Trophoblast cell (in vitro differentiated cells and primary cell): Measurements from ENCODE around the gene MED14.
A peak's percentile ranks its signal among the peaks of the same experiment; 100 is the strongest.

Source experiments
- DNase-seq, 2 donors: peaks; one replicate each; pipeline ENCODE4 v3.0.0-alpha.2; 2016
- H2AFZ ChIP-seq: 2 replicates; pipeline ENCODE4 v1.6.1; 2013; ENCODE audit warnings: low read length, moderate library complexity, mild to moderate bottlenecking; ENCODE audit not compliant: insufficient read depth, poor library complexity
- H2AK5ac ChIP-seq: 2 replicates; pipeline ENCODE4 v1.6.1; 2013; ENCODE audit warnings: mild to moderate bottlenecking, low read length
- H2BK120ac ChIP-seq: 2 replicates; pipeline ENCODE4 v1.6.1; 2013; ENCODE audit warnings: low read length, mild to moderate bottlenecking, moderate library complexity; ENCODE audit not compliant: insufficient read depth, poor library complexity
- H2BK12ac ChIP-seq: 2 replicates; pipeline ENCODE4 v1.6.1; 2013; ENCODE audit warnings: mild to moderate bottlenecking, low read length, moderate library complexity
- H2BK5ac ChIP-seq: 2 replicates; pipeline ENCODE4 v1.6.1; 2013; ENCODE audit warnings: low read length, low read depth, moderate library complexity, mild to moderate bottlenecking; ENCODE audit not compliant: poor library complexity
- H3K14ac ChIP-seq: 2 replicates; pipeline ENCODE4 v1.6.1; 2013; ENCODE audit warnings: mild to moderate bottlenecking, low read length
- H3K18ac ChIP-seq: 2 replicates; pipeline ENCODE4 v1.6.1; 2013; ENCODE audit warnings: mild to moderate bottlenecking, low read length
- H3K23ac ChIP-seq: 2 replicates; pipeline ENCODE4 v1.6.1; 2013; ENCODE audit warnings: low read length
- H3K27ac ChIP-seq: 2 replicates; pipeline ENCODE4 v1.5.1; 2013; ENCODE audit warnings: low read depth, mild to moderate bottlenecking, inconsistent platforms, low read length, moderate library complexity
- H3K27me3 ChIP-seq: 2 replicates; pipeline ENCODE4 v1.6.1; 2013; ENCODE audit warnings: inconsistent platforms, mild to moderate bottlenecking, low read length, moderate library complexity; ENCODE audit not compliant: insufficient read depth
- H3K36me3 ChIP-seq, 2 experiments: 1 replicate in 1 of 2; 2 replicates in 1 of 2; pipeline ENCODE4 v1.6.1; 2013; ENCODE audit warnings: low read length in 2 of 2, mild to moderate bottlenecking in 2 of 2, moderate library complexity in 1 of 2; ENCODE audit not compliant: insufficient read depth in 2 of 2, control insufficient read depth in 1 of 2
- H3K4ac ChIP-seq: 2 replicates; pipeline ENCODE4 v1.6.1; 2013; ENCODE audit warnings: low read depth, mild to moderate bottlenecking, low read length, moderate library complexity
- H3K4me1 ChIP-seq, 2 experiments: 1 replicate in 1 of 2; 2 replicates in 1 of 2; pipeline ENCODE4 v1.6.1; 2013; ENCODE audit warnings: low read length in 2 of 2, mild to moderate bottlenecking in 2 of 2, moderate library complexity in 1 of 2; ENCODE audit not compliant: insufficient read depth in 2 of 2, control insufficient read depth in 1 of 2
- H3K4me2 ChIP-seq: 2 replicates; pipeline ENCODE4 v1.6.1; 2013; ENCODE audit warnings: inconsistent platforms, mild to moderate bottlenecking, low read length, moderate library complexity
- H3K4me3 ChIP-seq: 2 replicates; pipeline ENCODE4 v1.5.1; 2013; ENCODE audit warnings: mild to moderate bottlenecking, low read depth, low read length, inconsistent platforms
- H3K79me1 ChIP-seq: one replicate; pipeline ENCODE4 v1.6.1; 2013; ENCODE audit warnings: low read length
- H3K79me2 ChIP-seq: 2 replicates; pipeline ENCODE4 v1.6.1; 2013; ENCODE audit warnings: low read length, mild to moderate bottlenecking; ENCODE audit not compliant: control insufficient read depth, insufficient read depth, poor library complexity
- H3K9ac ChIP-seq: 2 replicates; pipeline ENCODE4 v1.6.1; 2013; ENCODE audit warnings: mild to moderate bottlenecking, low read length
- H3K9me3 ChIP-seq: 2 replicates; pipeline ENCODE4 v1.6.1; 2013; ENCODE audit warnings: low read depth, mild to moderate bottlenecking, control low read depth, inconsistent platforms, low read length; ENCODE audit not compliant: insufficient read depth
- H4K12ac ChIP-seq: 2 replicates; pipeline ENCODE4 v1.6.1; 2013; ENCODE audit warnings: low read depth, mild to moderate bottlenecking, low read length, moderate library complexity
- H4K8ac ChIP-seq: 2 replicates; pipeline ENCODE4 v1.6.1; 2013; ENCODE audit warnings: low read depth, mild to moderate bottlenecking, low read length, moderate library complexity
- H4K91ac ChIP-seq: one replicate; pipeline ENCODE4 v1.6.1; 2013; ENCODE audit warnings: low read depth, mild to moderate bottlenecking, low read length, moderate library complexity
- WGBS: extraction: QIAGEN DNeasy Blood & Tissue Kit; methylation state at CpG from one replicate; pipeline ENCODE4 v1.1.7; 2013; ENCODE audit warnings: missing lambda C conversion rate; ENCODE audit not compliant: insufficient read length, insufficient coverage; ENCODE audit errors: extremely low coverage; 5-methylcytosine and 5-hydroxymethylcytosine counted together

Gene MED14

GRCh38 chrX:40721489-40722106 is 13.7 kb downstream of the MED14 start:
- Histone ChIP-seq H2BK5ac (no peak overlapping the region), H3K23ac (no peak overlapping the region), H3K14ac (no peak overlapping the region), H4K91ac (peak overlapping the region; percentile 14), H3K9me3 (no peaks in the 10 kb centered on the region), H4K12ac (no peak overlapping the region), H2BK120ac (no peak overlapping the region), H3K79me1 (no peaks in the 10 kb centered on the region), H3K27me3 (no peaks in the 10 kb centered on the region), H3K4me3 (no peak overlapping the region), H3K79me2 (no peaks in the 10 kb centered on the region), H3K36me3 (peaks cover 3 to 5% of the 10 kb centered on the region in 2 experiments), H4K8ac (no peak overlapping the region), H3K27ac (no peak overlapping the region), H3K9ac (no peak overlapping the region), H2BK12ac (no peak overlapping the region), H3K4ac (no peak overlapping the region), H3K18ac (no peak overlapping the region), H2AK5ac (no peak overlapping the region), H3K4me1 (peaks cover 0 to 2% of the 10 kb centered on the region in 2 experiments), H3K4me2 (no peak overlapping the region), H2AFZ (no peak overlapping the region)
- no CpG with 5 or more reads among the region's 3 CpGs for WGBS
- peak; percentile 80 to 88 for DNase-seq

DNA sequence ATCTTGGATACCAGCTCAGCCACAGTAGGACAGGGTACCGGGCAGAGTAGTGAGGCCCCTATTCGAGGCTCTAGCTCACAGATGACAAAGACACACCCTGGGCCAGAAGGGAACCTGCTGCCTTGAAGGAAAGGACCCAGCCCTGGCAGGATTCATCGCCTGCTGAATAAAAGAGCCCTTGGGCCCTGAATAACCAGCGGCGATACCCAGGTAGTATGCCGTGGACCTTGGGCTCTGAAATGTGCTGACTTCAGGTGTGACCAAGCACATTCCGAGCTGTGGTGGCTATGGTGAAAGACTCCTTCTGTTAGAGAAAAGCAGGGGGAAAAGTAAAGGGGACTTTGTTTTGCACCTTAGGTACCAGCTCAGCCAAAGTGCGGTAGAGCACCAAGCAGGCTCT is 14.6 kb downstream of the MED14 start:
- H3K18ac ChIP-seq, result peak overlapping the region; percentile 18
- H3K79me1 ChIP-seq, result no peaks in the 10 kb centered on the region
- H2BK5ac ChIP-seq, result peak overlapping the region; percentile 31
- peak; percentile 26 to 57 for DNase-seq
- no peaks in the 10 kb centered on the region for H3K79me2 ChIP-seq
- H3K9ac ChIP-seq, result no peak overlapping the region
- no peak overlapping the region for H3K4me2 ChIP-seq
- H2BK12ac ChIP-seq, result no peak overlapping the region
- peaks cover 3 to 5% of the 10 kb centered on the region in 2 experiments for H3K36me3 ChIP-seq
- WGBS, result no CpG with 5 or more reads among the region's 8 CpGs
- no peak overlapping the region for H4K8ac ChIP-seq
- H3K4me3 ChIP-seq, result no peak overlapping the region
- peak overlapping the region; percentile 60 for H2BK120ac ChIP-seq
- no peak overlapping the region for H4K12ac ChIP-seq
- H3K9me3 ChIP-seq, result no peaks in the 10 kb centered on the region
- H3K4ac ChIP-seq, result peak overlapping the region; percentile 36
- no peak overlapping the region for H2AFZ ChIP-seq
- no peaks in the 10 kb centered on the region for H3K27me3 ChIP-seq
- peaks cover 0 to 2% of the 10 kb centered on the region in 2 experiments for H3K4me1 ChIP-seq
- peak overlapping the region; percentile 14 for H4K91ac ChIP-seq
- H3K27ac ChIP-seq, result no peak overlapping the region
- H3K14ac ChIP-seq, result no peak overlapping the region
- H3K23ac ChIP-seq, result no peak overlapping the region
- H2AK5ac ChIP-seq, result no peak overlapping the region

GRCh38 chrX:40720339-40720738 is 15.0 kb downstream of the MED14 start:
- peak in 1 of 2 donors; percentile 2 for DNase-seq
- Histone ChIP-seq H3K23ac (no peak overlapping the region), H2BK120ac (no peak overlapping the region), H3K9ac (no peak overlapping the region), H3K4me1 (peaks cover 0 to 2% of the 10 kb centered on the region in 2 experiments), H3K27ac (no peak overlapping the region), H3K9me3 (no peaks in the 10 kb centered on the region), H2AFZ (no peak overlapping the region), H3K27me3 (no peaks in the 10 kb centered on the region), H3K36me3 (peaks cover 3 to 5% of the 10 kb centered on the region in 2 experiments), H3K14ac (no peak overlapping the region), H3K4me2 (no peak overlapping the region), H2AK5ac (no peak overlapping the region), H4K91ac (no peak overlapping the region), H4K12ac (no peak overlapping the region), H3K79me1 (no peaks in the 10 kb centered on the region), H3K79me2 (no peaks in the 10 kb centered on the region), H3K4ac (no peak overlapping the region), H2BK5ac (no peak overlapping the region), H4K8ac (no peak overlapping the region), H2BK12ac (no peak overlapping the region), H3K18ac (no peak overlapping the region), H3K4me3 (no peak overlapping the region)
- no CpG with 5 or more reads among the region's 4 CpGs for WGBS

DNA sequence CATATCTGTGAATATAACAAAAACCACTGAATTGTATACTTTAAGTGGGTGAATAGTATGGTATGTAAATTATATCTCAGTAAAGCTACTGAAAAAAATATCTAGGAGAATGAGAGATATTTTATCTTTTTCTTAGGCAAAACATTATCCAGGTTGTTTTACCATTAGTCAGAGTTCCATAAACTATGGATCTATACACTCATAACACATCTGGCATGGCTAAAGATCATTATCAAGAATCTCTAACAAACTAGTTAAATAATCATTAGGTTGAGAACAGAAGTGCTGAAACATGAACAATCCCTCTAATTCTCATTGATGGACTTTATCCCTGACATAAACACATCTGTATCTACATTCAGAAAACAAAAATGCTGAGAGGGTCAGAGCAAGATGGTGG is 15.6 kb downstream of the MED14 start:
- H3K9ac ChIP-seq, result no peak overlapping the region
- peaks cover 3 to 5% of the 10 kb centered on the region in 2 experiments for H3K36me3 ChIP-seq
- no peak overlapping the region for H2AFZ ChIP-seq
- no peak overlapping the region for H3K14ac ChIP-seq
- no peaks in the 10 kb centered on the region for H3K27me3 ChIP-seq
- no peak overlapping the region for H4K8ac ChIP-seq
- H2BK5ac ChIP-seq, result no peak overlapping the region
- no peak overlapping the region for H2AK5ac ChIP-seq
- H3K4me3 ChIP-seq, result no peak overlapping the region
- no peak overlapping the region for H3K4ac ChIP-seq
- H3K79me2 ChIP-seq, result no peaks in the 10 kb centered on the region
- H4K12ac ChIP-seq, result no peak overlapping the region
- peak in 1 of 2 donors; percentile 61 for DNase-seq
- H3K4me2 ChIP-seq, result no peak overlapping the region
- H3K23ac ChIP-seq, result no peak overlapping the region
- H3K4me1 ChIP-seq, result peaks cover 0 to 2% of the 10 kb centered on the region in 2 experiments
- no peak overlapping the region for H3K27ac ChIP-seq
- no peak overlapping the region for H3K18ac ChIP-seq
- no peak overlapping the region for H2BK12ac ChIP-seq
- no peaks in the 10 kb centered on the region for H3K9me3 ChIP-seq
- no peak overlapping the region for H2BK120ac ChIP-seq
- H4K91ac ChIP-seq, result no peak overlapping the region
- H3K79me1 ChIP-seq, result no peaks in the 10 kb centered on the region
